Measurements from ENCODE around the gene E2F6. TPM values are rescaled to one million over a fixed set of nuclear protein-coding genes. Genes with fewer than 3 reads are reported as not detected.

E2F6 gene
- total and polyA plus RNA-seq, 2 of the 13 experiments (the other 11 are each of a cell fraction or from before 2014, with no cell fraction given), result 27.3 to 36.0 TPM

GRCh38 chr2:11422901-11423435 lies 43.0 kb downstream of the E2F6 start (continued):
- no peak for TF ChIP-seq AKNA (CRISPR knock-in tag; IDR thresholded peaks at IDR 0.05; ENCODE audit: borderline replicate concordance)
- TF ChIP-seq ZNF430 (CRISPR knock-in tag; IDR thresholded peaks at IDR 0.05), result no peak
- no peak for TF ChIP-seq KLF16 (CRISPR knock-in tag; IDR thresholded peaks at IDR 0.05)
- TF ChIP-seq TP53 (CRISPR knock-in tag; conservative IDR thresholded peaks at IDR 0.05), result no peak
- TF ChIP-seq MTA1 (CRISPR knock-in tag; IDR thresholded peaks at IDR 0.05; ENCODE audit: borderline replicate concordance), result no peak
- TF ChIP-seq SETDB1 (CRISPR knock-in tag; IDR thresholded peaks at IDR 0.05; ENCODE audit: borderline replicate concordance), result no peak
- TF ChIP-seq FOXA1 (IDR thresholded peaks at IDR 0.05), result no peak
- TF ChIP-seq FOXA1 (CRISPR knock-in tag; IDR thresholded peaks at IDR 0.05), result no peak
- no peak for TF ChIP-seq IRF1 (CRISPR knock-in tag; IDR thresholded peaks at IDR 0.05; ENCODE audit: low read depth)
- TF ChIP-seq BCLAF1 (IDR thresholded peaks at IDR 0.05), result no peak
- TF ChIP-seq ZNF224 (CRISPR knock-in tag; IDR thresholded peaks at IDR 0.05), result no peak
- TF ChIP-seq KLF11 (CRISPR knock-in tag; IDR thresholded peaks at IDR 0.05), result no peak
- peak; percentile 36; the same call in 1 of the 2 replicates for TF ChIP-seq ZNF878 (CRISPR knock-in tag; IDR thresholded peaks at IDR 0.05)
- TF ChIP-seq ATAD3A (CRISPR knock-in tag; IDR thresholded peaks at IDR 0.05), result no peak
- TF ChIP-seq ZNF782 (CRISPR knock-in tag; IDR thresholded peaks at IDR 0.05; ENCODE audit: borderline replicate concordance), result no peak
- no peak for TF ChIP-seq SMAD1 (CRISPR knock-in tag; IDR thresholded peaks at IDR 0.05; ENCODE audit: borderline replicate concordance, low read depth)
- TF ChIP-seq ZNF773 (CRISPR knock-in tag; IDR thresholded peaks at IDR 0.05; ENCODE audit: borderline replicate concordance), result no peak
- TF ChIP-seq, protein P1, sequence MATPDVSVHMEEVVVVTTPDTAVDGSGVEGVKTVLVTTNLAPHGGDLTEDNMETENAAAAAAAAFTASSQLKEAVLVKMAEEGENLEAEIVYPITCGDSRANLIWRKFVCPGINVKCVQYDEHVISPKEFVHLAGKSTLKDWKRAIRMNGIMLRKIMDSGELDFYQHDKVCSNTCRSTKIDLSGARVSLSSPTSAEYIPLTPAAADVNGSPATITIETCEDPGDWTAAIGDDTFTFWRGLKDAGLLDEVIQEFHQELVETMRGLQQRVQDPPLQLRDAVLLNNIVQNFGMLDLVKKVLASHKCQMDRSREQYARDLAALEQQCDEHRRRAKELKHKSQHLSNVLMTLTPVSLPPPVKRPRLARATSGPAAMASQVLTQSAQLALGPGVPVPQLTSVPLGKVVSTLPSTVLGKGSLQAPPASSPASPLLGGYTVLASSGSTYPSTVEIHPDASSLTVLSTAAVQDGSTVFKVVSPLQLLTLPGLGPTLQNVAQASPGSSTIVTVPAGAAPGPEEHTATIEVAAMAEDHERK (CRISPR knock-in tag; IDR thresholded peaks at IDR 0.05; ENCODE audit: low read depth), result no peak
- no peak for TF ChIP-seq HOXD1 (CRISPR knock-in tag; IDR thresholded peaks at IDR 0.05)
- TF ChIP-seq, protein P2, sequence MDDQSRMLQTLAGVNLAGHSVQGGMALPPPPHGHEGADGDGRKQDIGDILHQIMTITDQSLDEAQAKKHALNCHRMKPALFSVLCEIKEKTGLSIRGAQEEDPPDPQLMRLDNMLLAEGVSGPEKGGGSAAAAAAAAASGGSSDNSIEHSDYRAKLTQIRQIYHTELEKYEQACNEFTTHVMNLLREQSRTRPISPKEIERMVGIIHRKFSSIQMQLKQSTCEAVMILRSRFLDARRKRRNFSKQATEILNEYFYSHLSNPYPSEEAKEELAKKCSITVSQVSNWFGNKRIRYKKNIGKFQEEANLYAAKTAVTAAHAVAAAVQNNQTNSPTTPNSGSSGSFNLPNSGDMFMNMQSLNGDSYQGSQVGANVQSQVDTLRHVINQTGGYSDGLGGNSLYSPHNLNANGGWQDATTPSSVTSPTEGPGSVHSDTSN (CRISPR knock-in tag; IDR thresholded peaks at IDR 0.05; ENCODE audit: borderline replicate concordance), result no peak

All from HepG2 (cell line).